Stimulated activated naive CD4-positive, alpha-beta T cell treated with Interleukin-2 at 50 U/mL for 16 hours (primary cell): ENCODE data around the gene CMIP.

Source experiments
- DNase-seq: peaks from one replicate; lab custom pipeline; 2025; lab: John Stamatoyannopoulos, UW

CMIP gene

DNA sequence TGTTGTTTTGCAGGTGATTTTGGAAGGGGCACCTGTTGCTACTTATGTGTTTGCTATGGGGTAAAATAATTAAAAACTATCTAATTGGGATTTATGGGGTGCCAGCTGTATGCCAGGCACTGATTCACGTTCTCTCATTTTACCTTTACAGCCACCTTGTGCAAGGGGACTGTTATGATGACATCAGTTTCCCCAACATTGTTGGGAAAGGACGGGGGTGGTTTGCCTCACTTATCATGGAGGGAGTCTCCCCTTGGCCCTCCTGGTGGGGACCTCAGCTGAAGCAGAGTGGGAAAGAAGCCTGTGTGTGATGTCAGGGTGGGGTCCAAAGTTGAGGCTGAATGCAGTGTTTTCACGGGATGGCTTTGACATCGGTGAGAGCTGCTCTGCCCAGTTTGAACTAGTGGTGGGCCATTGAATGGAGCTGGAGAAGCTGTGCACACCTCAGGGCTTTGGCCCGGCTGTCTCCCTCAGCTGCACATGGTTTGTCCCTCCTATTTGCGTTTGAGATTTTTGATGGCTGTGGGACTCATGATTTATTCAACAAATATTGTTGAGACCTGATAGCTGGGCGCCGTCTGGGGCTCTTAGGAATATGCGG lies 36.1 kb downstream of the CMIP start:
- no peak for DNase-seq

- DNase-seq = no peak
Observed at GRCh38 chr16:81481207-81481821, 36.7 kb downstream of the CMIP start.

- no peak for DNase-seq
Observed at GRCh38 chr16:81482329-81483063, 37.9 kb downstream of the CMIP start.

DNA sequence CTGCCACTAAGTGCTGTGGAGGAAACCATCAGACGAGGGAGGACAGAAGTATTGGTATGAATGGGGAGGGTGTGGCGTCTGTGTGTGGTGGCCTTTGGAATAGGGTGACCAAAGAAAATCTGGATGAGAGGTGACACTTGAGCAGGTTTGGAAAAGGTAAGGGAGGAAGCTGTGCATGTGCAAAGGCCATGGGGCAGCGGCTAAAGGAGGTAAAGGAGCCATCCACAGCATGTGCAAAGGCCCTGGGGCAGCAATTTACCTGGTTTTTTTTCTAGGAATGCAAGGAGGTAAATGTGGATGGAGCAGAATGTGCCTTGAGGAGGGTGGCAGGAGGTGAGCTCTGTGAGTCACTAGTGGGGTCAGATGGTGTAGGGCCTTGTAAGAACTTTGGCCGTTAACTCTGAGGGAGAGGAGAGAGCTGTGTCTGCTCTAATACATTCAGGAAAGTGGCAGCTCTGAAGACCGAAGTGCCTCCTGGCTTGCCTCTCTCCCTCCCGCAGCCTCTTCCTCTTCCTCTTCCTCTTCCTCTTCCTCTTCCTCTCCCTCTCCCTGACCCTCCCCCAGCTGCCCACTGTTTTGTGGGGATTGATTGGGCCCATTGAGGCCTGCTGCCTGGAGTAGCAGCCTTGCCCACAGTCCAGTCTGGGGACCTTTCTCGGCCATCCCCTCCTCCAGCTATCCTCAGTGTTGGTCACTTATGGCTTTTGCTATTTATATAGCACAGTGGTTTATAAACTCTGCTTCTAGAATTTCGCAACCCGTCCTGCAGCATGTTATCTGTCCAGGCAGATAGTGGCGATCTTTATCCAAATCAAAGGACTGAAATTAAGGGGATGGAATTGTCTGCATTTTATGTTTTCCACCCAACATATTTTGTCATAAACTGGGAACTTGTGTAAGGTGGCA lies 38.7 kb downstream of the CMIP start:
- DNase-seq = no peak

DNA sequence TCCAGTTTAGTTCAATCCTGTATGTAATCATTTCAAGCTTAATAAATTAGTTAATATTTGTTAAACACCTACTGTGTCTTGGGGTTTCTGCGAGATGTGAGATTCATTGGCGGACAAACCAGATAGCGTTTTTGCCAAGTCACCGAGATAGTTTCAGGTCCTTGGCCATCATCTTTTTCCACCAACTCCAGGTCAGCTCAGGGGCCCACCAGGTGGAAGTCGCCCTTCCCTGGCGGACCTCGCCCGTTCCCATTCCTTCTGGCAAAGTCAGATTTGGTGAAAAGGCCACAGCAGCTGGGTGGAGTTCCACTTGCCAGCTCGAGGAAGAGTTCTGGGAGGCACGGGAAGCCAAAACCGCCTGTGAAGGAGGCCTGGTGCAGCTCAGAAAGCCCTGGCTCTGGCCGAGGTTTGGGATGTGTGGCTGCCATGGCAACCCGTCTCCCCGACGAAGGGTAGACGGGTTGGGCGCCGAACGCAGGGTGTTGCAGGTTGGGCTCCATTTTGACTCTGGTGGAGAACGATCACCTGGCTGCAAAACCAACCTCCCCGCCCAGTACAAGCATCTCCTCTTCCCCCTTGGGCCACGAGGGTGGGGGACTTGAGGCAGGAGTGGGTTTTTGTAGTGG lies 39.5 kb downstream of the CMIP start:
- no peak for DNase-seq

DNA sequence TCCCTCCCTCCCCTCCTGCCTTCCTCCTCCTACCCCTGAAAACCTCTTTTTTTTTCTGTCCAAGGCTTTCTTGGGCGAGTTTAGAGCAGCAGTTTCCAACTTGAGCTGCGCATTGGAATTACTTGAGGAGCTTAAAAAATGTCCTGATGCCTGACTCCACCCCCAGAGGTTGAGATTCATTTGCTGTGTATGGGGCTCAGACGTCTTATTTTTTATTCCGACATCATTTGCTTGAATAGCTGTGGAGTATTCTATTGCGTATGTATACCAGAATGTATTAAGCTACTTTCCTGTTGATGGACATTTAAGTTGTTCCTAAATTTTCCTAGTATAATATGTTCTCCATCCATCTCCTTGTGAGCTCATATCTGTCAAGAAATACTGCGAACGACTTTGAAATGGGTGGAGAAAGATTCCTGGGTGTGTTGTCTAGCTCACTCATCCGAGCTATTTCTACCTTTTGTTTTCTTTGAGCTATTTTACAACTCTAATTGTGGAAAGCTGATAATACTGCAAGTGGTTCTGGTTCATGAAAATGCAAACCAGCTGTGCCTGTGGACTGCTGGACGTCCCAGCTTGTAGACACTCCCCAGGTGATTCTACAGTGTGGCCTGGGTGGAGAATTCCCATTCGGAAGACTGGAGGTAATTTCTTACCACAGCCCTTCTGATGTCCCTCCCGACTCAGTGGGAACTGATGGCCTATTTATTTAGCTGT lies 40.5 kb downstream of the CMIP start:
- no peak for DNase-seq

GRCh38 chr16:81485824-81486539 lies 41.4 kb downstream of the CMIP start:
- DNase-seq = no peak

GRCh38 chr16:81486540-81487061 lies 42.0 kb downstream of the CMIP start:
- no peak for DNase-seq

- DNase-seq = no peak
Observed at GRCh38 chr16:81487301-81487720, 42.7 kb downstream of the CMIP start.

DNA sequence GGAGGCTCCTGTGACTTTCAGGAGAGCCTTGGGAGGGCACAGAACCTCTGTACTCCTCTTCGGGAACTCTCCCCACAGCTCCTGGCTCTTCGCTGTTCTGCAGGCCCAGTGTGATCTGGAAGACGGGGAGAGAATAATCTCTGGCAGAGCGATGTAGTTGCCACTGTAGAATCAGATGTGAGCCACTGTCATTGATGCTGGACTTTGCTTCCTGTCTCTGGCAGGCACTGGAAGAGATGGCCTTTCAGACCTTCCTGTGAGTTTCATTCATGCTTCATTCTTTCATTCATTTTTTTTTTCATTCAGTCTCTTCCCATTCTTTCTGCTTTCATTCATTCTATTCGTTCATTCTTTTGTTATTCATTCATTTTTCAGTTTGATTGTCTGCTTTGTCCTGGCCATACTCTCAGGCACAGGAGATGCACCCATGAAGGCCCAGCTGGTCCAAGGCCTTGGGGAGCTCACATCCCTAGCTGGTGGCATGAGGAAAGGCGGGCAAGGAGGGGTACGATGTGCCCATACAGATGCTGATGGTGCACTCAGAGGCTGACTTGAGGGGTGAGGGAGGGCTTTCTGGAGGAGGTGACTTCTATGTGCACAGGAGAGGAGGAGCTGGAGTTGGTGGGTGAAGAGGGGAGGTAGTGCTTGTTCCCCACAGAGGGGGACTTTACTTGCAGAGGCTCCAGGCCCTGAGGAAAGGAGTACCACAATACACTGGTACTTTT lies 44.2 kb downstream of the CMIP start:
- DNase-seq = no peak

DNA sequence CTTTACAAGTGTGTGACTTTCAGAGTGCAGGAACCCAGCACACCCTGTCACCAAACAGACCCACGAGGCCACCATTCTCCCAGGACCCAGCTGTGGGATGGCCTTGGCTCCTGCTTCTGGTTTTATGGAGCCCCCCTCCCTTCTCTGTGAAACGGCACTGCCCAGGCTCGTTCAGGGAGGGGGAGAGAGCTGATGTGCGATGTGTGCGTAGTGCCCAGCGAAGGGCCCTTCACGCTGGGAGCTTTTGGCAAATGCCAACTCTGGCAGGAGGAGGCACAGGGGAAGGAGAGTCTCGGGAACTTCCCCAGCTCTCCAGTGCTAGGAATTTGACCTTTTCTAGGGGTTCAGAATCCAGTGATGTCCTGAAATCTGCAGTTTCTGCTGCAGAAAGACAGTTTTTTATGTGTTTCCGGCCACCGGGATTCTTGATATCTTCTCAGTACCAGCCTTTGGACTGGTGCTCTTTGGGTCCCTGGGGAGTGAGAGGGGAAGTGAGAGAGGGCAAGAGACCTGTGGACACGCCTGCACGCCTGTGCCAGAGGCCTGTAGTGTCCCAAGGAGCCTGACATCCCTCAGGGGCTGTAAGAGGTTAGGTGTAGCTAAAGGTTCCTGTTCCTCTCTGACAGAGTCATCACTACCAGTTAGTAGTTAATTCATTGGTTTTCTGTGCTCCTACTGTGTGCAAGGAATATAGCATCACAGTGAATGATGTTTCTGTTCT lies 45.1 kb downstream of the CMIP start:
- DNase-seq = no peak

- no peak for DNase-seq
Observed at GRCh38 chr16:81491541-81492188, 47.1 kb downstream of the CMIP start.

- DNase-seq = no peak
Observed at GRCh38 chr16:81492311-81492761, 47.7 kb downstream of the CMIP start.

GRCh38 chr16:81492965-81493754 lies 48.6 kb downstream of the CMIP start:
- DNase-seq = no peak

DNA sequence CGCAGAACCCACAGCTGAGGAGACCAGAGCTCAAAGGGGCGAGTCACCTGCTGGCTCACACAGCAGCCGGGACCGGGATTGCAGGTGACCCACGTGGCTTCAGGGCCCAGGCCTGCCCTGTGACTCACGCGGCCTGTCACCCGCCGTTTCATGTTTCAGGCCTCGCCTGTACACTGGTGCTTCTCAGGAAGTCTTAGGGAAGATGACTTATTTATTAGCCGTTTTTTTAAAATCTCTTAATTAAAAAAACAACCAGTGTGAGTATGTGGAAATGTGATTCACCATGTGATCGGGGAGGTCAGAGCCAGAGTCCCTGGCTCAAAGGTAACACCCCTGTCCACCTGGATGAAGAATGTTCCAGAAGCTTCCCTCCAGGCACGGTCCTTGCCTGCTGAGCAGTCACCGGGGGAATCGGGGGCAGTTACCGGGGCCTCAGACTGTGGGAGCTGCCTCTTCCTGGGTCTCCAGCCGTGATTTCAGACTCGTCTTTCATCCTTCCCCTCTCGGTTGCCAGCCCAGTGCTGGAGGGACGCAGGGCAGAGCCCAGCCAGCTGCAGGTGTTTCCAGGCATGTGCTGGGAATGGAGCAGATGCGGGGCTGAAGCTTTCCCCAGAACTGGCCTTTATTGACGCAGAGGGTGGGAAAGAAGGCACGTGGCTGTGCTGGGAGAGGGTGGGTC lies 49.3 kb downstream of the CMIP start:
- DNase-seq = no peak

DNA sequence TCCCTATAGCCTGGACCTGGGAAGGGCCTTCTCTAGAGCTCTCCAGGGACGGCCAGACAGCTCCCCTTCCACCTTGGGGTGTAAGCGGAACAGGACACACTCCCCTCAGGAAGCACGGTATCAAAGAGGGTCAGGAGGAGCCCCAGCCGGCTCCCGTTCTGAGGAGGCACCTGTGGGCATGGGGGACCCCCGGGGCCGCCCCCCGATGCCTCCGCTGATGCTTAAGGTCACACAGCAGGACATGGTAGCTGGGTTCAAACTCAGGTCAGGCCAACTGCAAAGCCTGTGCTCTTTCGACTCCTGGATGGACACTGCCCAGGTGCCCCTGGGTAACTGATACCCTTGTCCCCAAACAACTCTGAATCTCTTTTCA lies 49.8 kb downstream of the CMIP start:
- DNase-seq = no peak

DNA sequence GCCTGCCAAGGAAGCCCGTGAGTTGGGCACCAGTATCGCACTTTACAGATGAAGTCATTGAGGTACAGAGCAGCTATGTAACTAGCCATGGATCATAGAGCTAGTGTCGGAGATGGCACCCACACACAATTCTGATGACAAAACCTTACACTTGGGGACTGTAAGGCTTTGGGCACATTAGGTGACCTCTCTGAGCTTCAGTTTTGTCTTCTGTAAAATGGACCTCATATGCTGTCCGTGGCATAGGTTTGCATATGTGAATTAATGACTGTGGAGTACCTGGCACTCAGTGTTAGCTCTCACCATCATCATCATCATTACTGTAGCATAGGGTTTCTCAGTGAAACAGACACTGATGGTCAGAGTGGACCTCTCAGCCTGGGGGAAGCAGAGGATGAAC lies 50.3 kb downstream of the CMIP start:
- no peak for DNase-seq
